ENCODE data around the gene COLGALT1.

COLGALT1 gene

GRCh38 chr19:17598953-17599352 is 43.5 kb downstream of the COLGALT1 start:
- Histone ChIP-seq H3K4me3 (ENCODE audit: low read depth, low read length) (no peak overlapping the region), H3K9me3 (ENCODE audit: severe bottlenecking) (no peaks in the 10 kb centered on the region), H3K27ac (no peak overlapping the region), H3K27me3 (ENCODE audit: insufficient read depth, low read depth, severe bottlenecking) (peaks cover 15% of the 10 kb centered on the region), H3K36me3 (no peaks in the 10 kb centered on the region)
- DNase-seq: no peak
- no peak for TF ChIP-seq CTCF (IDR thresholded peaks at IDR 0.05; ENCODE audit: low read depth, low read length)

- no peak for TF ChIP-seq CTCF (IDR thresholded peaks at IDR 0.05; ENCODE audit: low read depth, low read length)
- DNase-seq: no peak
- Histone ChIP-seq H3K27me3 (ENCODE audit: insufficient read depth, low read depth, severe bottlenecking) (peaks cover 11% of the 10 kb centered on the region), H3K9me3 (ENCODE audit: severe bottlenecking) (no peaks in the 10 kb centered on the region), H3K27ac (no peak overlapping the region), H3K36me3 (no peaks in the 10 kb centered on the region), H3K4me3 (ENCODE audit: low read depth, low read length) (no peak overlapping the region)
Observed at GRCh38 chr19:17599780-17600179, 44.3 kb downstream of the COLGALT1 start.

DNA sequence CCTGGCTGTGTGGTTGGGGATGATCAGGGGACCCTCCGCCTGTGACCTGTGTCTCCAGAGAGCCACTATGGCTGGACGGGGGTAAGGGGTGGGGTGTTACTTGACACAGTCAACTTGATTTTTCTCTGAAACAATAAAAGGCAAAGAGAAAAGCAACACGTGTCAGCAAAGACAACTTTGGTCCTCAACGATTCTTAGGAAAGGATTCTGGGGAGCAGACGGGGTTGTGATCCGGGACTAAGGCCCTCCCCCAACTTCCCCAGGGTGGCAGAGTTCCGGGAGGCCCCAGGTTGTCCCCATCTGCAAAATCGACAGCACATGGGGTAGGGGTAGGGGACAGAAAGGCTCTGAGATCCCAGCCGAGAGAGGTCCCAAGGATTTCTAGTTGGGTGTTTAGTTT is 46.2 kb downstream of the COLGALT1 start:
- DNase-seq: no peak
- no peak for TF ChIP-seq CTCF (IDR thresholded peaks at IDR 0.05; ENCODE audit: low read depth, low read length)
- Histone ChIP-seq H3K27ac (no peak overlapping the region), H3K4me3 (ENCODE audit: low read depth, low read length) (no peak overlapping the region), H3K27me3 (ENCODE audit: insufficient read depth, low read depth, severe bottlenecking) (peaks cover 7% of the 10 kb centered on the region), H3K9me3 (ENCODE audit: severe bottlenecking) (no peaks in the 10 kb centered on the region), H3K36me3 (no peaks in the 10 kb centered on the region; the same call in 1 of the 2 replicates)

DNA sequence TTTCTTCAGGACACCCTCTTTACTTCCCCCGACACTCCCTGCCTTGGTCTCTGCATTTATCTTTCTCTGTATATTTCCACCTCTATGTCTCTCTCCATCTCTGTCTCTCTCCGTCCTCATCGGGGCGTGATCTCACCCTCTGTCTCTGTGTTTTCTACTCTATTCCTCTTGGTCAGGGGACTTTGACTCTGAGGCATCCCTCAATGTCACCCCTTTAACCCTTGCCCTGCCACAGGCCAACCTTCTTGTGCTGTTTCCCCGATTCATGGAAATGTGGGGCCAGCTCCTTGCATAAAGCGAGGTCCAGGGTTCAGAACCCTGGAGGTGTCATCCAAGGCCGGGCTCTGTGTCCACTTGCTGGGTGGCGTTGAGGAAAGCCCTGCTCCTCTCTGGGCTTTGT is 46.8 kb downstream of the COLGALT1 start:
- H3K4me3 ChIP-seq (ENCODE audit: low read depth, low read length): no peak overlapping the region
- no peak for TF ChIP-seq CTCF (IDR thresholded peaks at IDR 0.05; ENCODE audit: low read depth, low read length)
- no peak overlapping the region for H3K27ac ChIP-seq
- H3K27me3 ChIP-seq (ENCODE audit: insufficient read depth, low read depth, severe bottlenecking): peaks cover 5% of the 10 kb centered on the region
- no peaks in the 10 kb centered on the region for H3K9me3 ChIP-seq (ENCODE audit: severe bottlenecking)
- no peak for DNase-seq
- no peaks in the 10 kb centered on the region; the same call in 1 of the 2 replicates for H3K36me3 ChIP-seq

GRCh38 chr19:17602872-17603510 is 47.5 kb downstream of the COLGALT1 start:
- no peak overlapping the region for H3K27ac ChIP-seq
- no peak for DNase-seq
- no peak for TF ChIP-seq CTCF (IDR thresholded peaks at IDR 0.05; ENCODE audit: low read depth, low read length)

More at GRCh38 chr19:17602872-17603510, 47.5 kb downstream of the COLGALT1 start:
- no peaks in the 10 kb centered on the region; the same call in 1 of the 2 replicates for H3K36me3 ChIP-seq
- no peak overlapping the region for H3K4me3 ChIP-seq (ENCODE audit: low read depth, low read length)
- H3K9me3 ChIP-seq (ENCODE audit: severe bottlenecking): no peaks in the 10 kb centered on the region
- H3K27me3 ChIP-seq (ENCODE audit: insufficient read depth, low read depth, severe bottlenecking): peaks cover 5% of the 10 kb centered on the region

Measured in WERI-Rb-1 (cell line).